Measurements from ENCODE around the gene HTRA1. TPM values are rescaled to one million over a fixed set of nuclear protein-coding genes. Genes with fewer than 3 reads are reported as not detected.

Gene HTRA1
- total and polyA plus RNA-seq, 10 of the 15 experiments (the other 5 are each of a cell fraction or from before 2014, with no cell fraction given): 0.13 TPM; not detected in 9

GRCh38 chr10:122466951-122467381 lies 5.6 kb downstream of the HTRA1 start:
- Histone ChIP-seq H4K20me1 (ENCODE audit: control insufficient read depth, insufficient read depth) (no peaks in the 10 kb centered on the region), H3K4me1 (ENCODE audit: control insufficient read depth, insufficient read depth, low read length) (no peaks in the 10 kb centered on the region), H2AFZ (ENCODE audit: control insufficient read depth, low read depth, low read length) (no peak overlapping the region), H3K9ac (ENCODE audit: control insufficient read depth, insufficient read depth, low read length) (no peak overlapping the region), H3K79me2 (ENCODE audit: control insufficient read depth, insufficient read depth, low read length) (no peaks in the 10 kb centered on the region), H3K27me3 (replicated peaks in 1 of 2; ENCODE audit: control insufficient read depth in 2 of 2, insufficient read depth in 2 of 2, low read length in 1 of 2) (peaks cover 3 to 6% of the 10 kb centered on the region in 2 experiments; a peak in 3 of 4 replicates), H3K36me3 (ENCODE audit: control insufficient read depth in 2 of 2, insufficient read depth in 2 of 2, low read length in 1 of 2) (no peaks in the 10 kb centered on the region), H3K27ac (ENCODE audit: control insufficient read depth, insufficient read depth) (no peak overlapping the region), H3K9me3 (replicated peaks; ENCODE audit: control insufficient read depth, insufficient read depth, low read length) (no peaks in the 10 kb centered on the region), H3K4me3 (no peak overlapping the region), H3K4me2 (ENCODE audit: control insufficient read depth, insufficient read depth) (no peak overlapping the region)
- SMC1A ChIA-PET (ENCODE audit: uncharacterized antibody, unreplicated experiment): interaction anchor here (1.5 kb wide), 1 partner anchor 99 kb away, joined by 3 read pairs; no protein-coding TSS in a partner anchor
- DNase-seq (ENCODE audit: low read depth, low spot score) (no peak), FAIRE-seq (no peak), ATAC-seq (no peak)
- POLR2A ChIA-PET: no interaction called here
- TF ChIP-seq CBX5 (IDR thresholded peaks at IDR 0.05; ENCODE audit: low read depth) (no peak), TAF1 (IDR thresholded peaks at IDR 0.05; ENCODE audit: borderline replicate concordance, low read depth, low read length) (no peak), ESRRA (IDR thresholded peaks at IDR 0.05; ENCODE audit: low read length) (no peak), FOXM1 (IDR thresholded peaks at IDR 0.05; ENCODE audit: low read depth, low read length) (no peak), LARP7 (IDR thresholded peaks at IDR 0.05) (no peak), WRNIP1 (IDR thresholded peaks at IDR 0.05; ENCODE audit: borderline replicate concordance, low read depth, low read length) (no peak), MYC (IDR thresholded peaks at IDR 0.05; ENCODE audit: insufficient read depth, insufficient read length, insufficient replicate concordance, low read length, severe bottlenecking) (no peak), JUNB (IDR thresholded peaks at IDR 0.05) (no peak)
- in situ Hi-C loops (cut with MboI): no loop called here
- CTCF ChIA-PET: interaction anchor here (0.8 to 1.3 kb wide), 2 partner anchors 12 to 32 kb away, joined by 3 read pairs; partner anchors contain the start of gene ARMS2
- intact Hi-C loops (cut with micrococcal nuclease; ENCODE audit: unreplicated experiment): no loop called here
- 2% methylated on average over 8 of the region's 8 CpGs for WGBS (ENCODE audit: insufficient coverage, insufficient replicate concordance, low lambda C conversion rate, missing lambda C conversion rate)
- no TSS peak for BruUV-seq (replicated peaks)
- RAD21 ChIA-PET (ENCODE audit: unreplicated experiment): interaction anchor here (0.5 kb wide), 1 partner anchor 49 kb away, joined by 3 read pairs; no protein-coding TSS in a partner anchor

- no TSS peak for BruUV-seq (replicated peaks)
- H3K9ac ChIP-seq (ENCODE audit: control insufficient read depth, insufficient read depth, low read length): no peak overlapping the region
- peaks cover 3% of the 10 kb centered on the region in 2 experiments; a peak in 3 of 4 replicates for H3K27me3 ChIP-seq (replicated peaks in 1 of 2; ENCODE audit: control insufficient read depth in 2 of 2, insufficient read depth in 2 of 2, low read length in 1 of 2)
- no peak for DNase-seq (ENCODE audit: low read depth, low spot score)
- no peaks in the 10 kb centered on the region for H4K20me1 ChIP-seq (ENCODE audit: control insufficient read depth, insufficient read depth)
- SMC1A ChIA-PET (ENCODE audit: uncharacterized antibody, unreplicated experiment): interaction anchor here (1.5 kb wide), 1 partner anchor 98 kb away, joined by 3 read pairs; no protein-coding TSS in a partner anchor
- H3K4me2 ChIP-seq (ENCODE audit: control insufficient read depth, insufficient read depth): no peak overlapping the region
- no peaks in the 10 kb centered on the region for H3K79me2 ChIP-seq (ENCODE audit: control insufficient read depth, insufficient read depth, low read length)
- no peaks in the 10 kb centered on the region for H3K9me3 ChIP-seq (replicated peaks; ENCODE audit: control insufficient read depth, insufficient read depth, low read length)
- no peak for FAIRE-seq
- no peaks in the 10 kb centered on the region for H3K36me3 ChIP-seq (ENCODE audit: control insufficient read depth in 2 of 2, insufficient read depth in 2 of 2, low read length in 1 of 2)
- RAD21 ChIA-PET (ENCODE audit: unreplicated experiment): no interaction called here
- H2AFZ ChIP-seq (ENCODE audit: control insufficient read depth, low read depth, low read length): no peak overlapping the region
- POLR2A ChIA-PET: no interaction called here
- TF ChIP-seq GABPA (IDR thresholded peaks at IDR 0.05; ENCODE audit: low read depth) (no peak), YBX1 (IDR thresholded peaks at IDR 0.05) (no peak), E2F8 (IDR thresholded peaks at IDR 0.05; ENCODE audit: low read depth, partially characterized antibody) (no peak), MTA3 (IDR thresholded peaks at IDR 0.05; ENCODE audit: borderline replicate concordance, low read length) (no peak), SUZ12 (IDR thresholded peaks at IDR 0.05; ENCODE audit: unreplicated experiment) (no peak), TBL1XR1 (IDR thresholded peaks at IDR 0.05; ENCODE audit: low read depth, low read length) (no peak), FOXK2 (IDR thresholded peaks at IDR 0.05) (no peak), SMC3 (IDR thresholded peaks at IDR 0.05; ENCODE audit: borderline replicate concordance, low read length) (no peak)
- CTCF ChIA-PET: no interaction called here
- WGBS (ENCODE audit: insufficient coverage, insufficient replicate concordance, low lambda C conversion rate, missing lambda C conversion rate): 44% methylated on average over 5 of the region's 6 CpGs
- in situ Hi-C loops (cut with MboI): no loop called here
- H3K4me3 ChIP-seq: no peak overlapping the region
- no peak for ATAC-seq
- intact Hi-C loops (cut with micrococcal nuclease; ENCODE audit: unreplicated experiment): no loop called here
- H3K27ac ChIP-seq (ENCODE audit: control insufficient read depth, insufficient read depth): no peak overlapping the region
- H3K4me1 ChIP-seq (ENCODE audit: control insufficient read depth, insufficient read depth, low read length): no peaks in the 10 kb centered on the region
Observed at GRCh38 chr10:122467701-122468100, 6.3 kb downstream of the HTRA1 start.

All from GM12878 (cell line).